Measurements from ENCODE around the gene TOMM7. TPM values are rescaled to one million over a fixed set of nuclear protein-coding genes. Genes with fewer than 3 reads are reported as not detected.

Gene TOMM7
- total and polyA plus RNA-seq, 9 of the 15 experiments (the other 6 are each of a cell fraction or from before 2014, with no cell fraction given), result 283 to 1,717 (median 638) TPM

GRCh38 chr7:22854158-22855048 is 31.8 kb upstream of the TOMM7 start (continued):
- no peak for TF ChIP-seq HINFP (tag; conservative IDR thresholded peaks at IDR 0.05; ENCODE audit: low read depth)
- TF ChIP-seq POLR2AphosphoS5 (IDR thresholded peaks at IDR 0.05; ENCODE audit: control insufficient read depth, insufficient read depth, low read depth, low read length), result peak; percentile 6; the same call in 1 of the 2 replicates
- TF ChIP-seq ZNF655 (CRISPR knock-in tag; IDR thresholded peaks at IDR 0.05), result no peak
- TF ChIP-seq ZNF507 (tag; conservative IDR thresholded peaks at IDR 0.05), result no peak
- no peak for TF ChIP-seq C11orf30 (IDR thresholded peaks at IDR 0.05; ENCODE audit: low read depth)
- TF ChIP-seq EP300 (IDR thresholded peaks at IDR 0.05; ENCODE audit: low read length), result no peak
- TF ChIP-seq STAG1 (CRISPR knock-in tag; IDR thresholded peaks at IDR 0.05; ENCODE audit: borderline replicate concordance), result peak; percentile 42; the same call in 1 of the 2 replicates
- no peak for TF ChIP-seq ZNF77 (CRISPR knock-in tag; IDR thresholded peaks at IDR 0.05)
- TF ChIP-seq BMI1 (IDR thresholded peaks at IDR 0.05; ENCODE audit: low read length), result no peak
- no peak; the same call in 1 of the 2 replicates for TF ChIP-seq ZKSCAN1 (IDR thresholded peaks at IDR 0.05; ENCODE audit: low read depth, low read length)
- TF ChIP-seq, protein P1, sequence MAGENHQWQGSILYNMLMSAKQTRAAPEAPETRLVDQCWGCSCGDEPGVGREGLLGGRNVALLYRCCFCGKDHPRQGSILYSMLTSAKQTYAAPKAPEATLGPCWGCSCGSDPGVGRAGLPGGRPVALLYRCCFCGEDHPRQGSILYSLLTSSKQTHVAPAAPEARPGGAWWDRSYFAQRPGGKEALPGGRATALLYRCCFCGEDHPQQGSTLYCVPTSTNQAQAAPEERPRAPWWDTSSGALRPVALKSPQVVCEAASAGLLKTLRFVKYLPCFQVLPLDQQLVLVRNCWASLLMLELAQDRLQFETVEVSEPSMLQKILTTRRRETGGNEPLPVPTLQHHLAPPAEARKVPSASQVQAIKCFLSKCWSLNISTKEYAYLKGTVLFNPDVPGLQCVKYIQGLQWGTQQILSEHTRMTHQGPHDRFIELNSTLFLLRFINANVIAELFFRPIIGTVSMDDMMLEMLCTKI (IDR thresholded peaks at IDR 0.05; ENCODE audit: partially characterized antibody), result no peak
- TF ChIP-seq ZNF830 (CRISPR knock-in tag; IDR thresholded peaks at IDR 0.05), result no peak
- no peak for TF ChIP-seq ZFP36 (IDR thresholded peaks at IDR 0.05; ENCODE audit: low read depth, low read length, partially characterized antibody)
- no peak for TF ChIP-seq RFX1 (IDR thresholded peaks at IDR 0.05)
- no peak for TF ChIP-seq CGGBP1 (CRISPR knock-in tag; IDR thresholded peaks at IDR 0.05)
- no peak for TF ChIP-seq HMG20B (CRISPR knock-in tag; IDR thresholded peaks at IDR 0.05)
- peak; percentile 88 for TF ChIP-seq HNRNPL (IDR thresholded peaks at IDR 0.05; ENCODE audit: low read depth, low read length)
- 0 out of 2 replicates have a peak, but pooled peaks have one; percentile 27 for TF ChIP-seq ZFPM2 (CRISPR knock-in tag; IDR thresholded peaks at IDR 0.05)
- TF ChIP-seq ZNF384 (IDR thresholded peaks at IDR 0.05; ENCODE audit: low read depth, low read length), result no peak
- no peak for TF ChIP-seq LARP7 (IDR thresholded peaks at IDR 0.05)
- 0 out of 2 replicates have a peak, but pooled peaks have one; percentile 69 for TF ChIP-seq FOXP1 (CRISPR knock-in tag; IDR thresholded peaks at IDR 0.05)
- no peak for TF ChIP-seq SIX5 (IDR thresholded peaks at IDR 0.05; ENCODE audit: borderline replicate concordance in 1 of 2, insufficient read depth in 1 of 2, low read depth in 1 of 2, low read length in 2 of 2)
- TF ChIP-seq ZC3H11A (IDR thresholded peaks at IDR 0.05; ENCODE audit: low read depth, low read length), result no peak

Measured in K562 (cell line).